A673 (cell line): ENCODE data around the gene COBL. TPM values are rescaled to one million over a fixed set of nuclear protein-coding genes. Genes with fewer than 3 reads are reported as not detected.

Experiments
- BruUV-seq: library from RNA; stranded (reverse); fragments of 400-500 nt; replicated peaks from 2 replicates; lab custom pipeline; 2021; lab: Mats Ljungman, UMichigan
- CTCF ChIA-PET: fragments of 300-600 bp; sonication (Branson Sonifier 250); formaldehyde crosslinking; loops from one replicate; lab custom pipeline; 2022; ENCODE audit warnings: antibody characterized with exemption; lab: Charles Lee
- POLR2A ChIA-PET: fragments of 300-600 bp; sonication (Branson Sonifier 250); formaldehyde crosslinking; loops from one replicate; lab custom pipeline; 2022; ENCODE audit warnings: antibody characterized with exemption; ENCODE audit not compliant: low non-redundant PET; lab: Charles Lee
- DNase-seq: peaks from one replicate; pipeline ENCODE4 v3.0.0-alpha.2; 2015; ENCODE audit warnings: low spot score
- H3K27ac ChIP-seq: fragments of 200-600 bp; sonication (generic); 2 replicates; pipeline ENCODE4 v1.5.1; 2016; ENCODE audit warnings: mixed run types, low read depth, mild to moderate bottlenecking, mixed read lengths, antibody characterized with exemption, low read length; ENCODE audit not compliant: poor library complexity, severe bottlenecking
- H3K27me3 ChIP-seq: fragments of 200-600 bp; sonication (generic); replicated peaks from 2 replicates; pipeline ENCODE4 v1.6.1; 2017; ENCODE audit warnings: mixed run types, low read depth, mild to moderate bottlenecking, mixed read lengths, antibody characterized with exemption, low read length; ENCODE audit not compliant: insufficient read depth, poor library complexity
- H3K36me3 ChIP-seq: fragments of 200-600 bp; sonication (generic); 2 replicates; pipeline ENCODE4 v1.6.1; 2016; ENCODE audit warnings: mixed run types, mild to moderate bottlenecking, mixed read lengths, antibody characterized with exemption, low read length; ENCODE audit not compliant: insufficient read depth, poor library complexity, severe bottlenecking
- H3K4me1 ChIP-seq: fragments of 200-600 bp; sonication (generic); 2 replicates; pipeline ENCODE4 v1.6.1; 2017; ENCODE audit warnings: mixed run types, mild to moderate bottlenecking, mixed read lengths, antibody characterized with exemption, low read length; ENCODE audit not compliant: insufficient read depth, poor library complexity, severe bottlenecking
- H3K4me3 ChIP-seq: fragments of 200-600 bp; sonication (generic); 2 replicates; pipeline ENCODE4 v1.5.1; 2016; ENCODE audit warnings: low read depth, mixed run types, mild to moderate bottlenecking, mixed read lengths, low read length; ENCODE audit not compliant: poor library complexity, severe bottlenecking
- H3K9me3 ChIP-seq: fragments of 200-600 bp; sonication (generic); 2 replicates; pipeline ENCODE4 v1.6.1; 2016; ENCODE audit warnings: mixed run types, low read depth, mild to moderate bottlenecking, mixed read lengths, antibody characterized with exemption, low read length; ENCODE audit not compliant: poor library complexity, severe bottlenecking
- EZH2 ChIP-seq: fragments of 200-600 bp; sonication (generic); IDR thresholded peaks from 2 replicates; pipeline ENCODE4 v1.6.1; 2017; ENCODE audit warnings: borderline replicate concordance, low read depth, mild to moderate bottlenecking, mixed read lengths, antibody characterized with exemption, low read length; ENCODE audit not compliant: poor library complexity, severe bottlenecking
- intact Hi-C: fragments of 100-400 bp; cut with micrococcal nuclease; formaldehyde crosslinking; loops from one replicate; pipeline ENCODE4 v1.10.0; 2022; ENCODE audit not compliant: unreplicated experiment
- total RNA-seq: library from RNA; stranded (reverse); gene quantifications from 2 replicates; pipeline ENCODE4 v1.2.3, GENCODE V29; 2021
- TF ChIP-seq, protein P1 (sequence below): fragments of 300-800, 200-600 bp; sonication (generic); conservative IDR thresholded peaks from 2 replicates; pipeline ENCODE4 v1.5.1; 2017; ENCODE audit warnings: low read depth, mild to moderate bottlenecking, antibody characterized with exemption, low read length, moderate library complexity, mixed read lengths

The COBL gene
- total RNA-seq, 1 experiment from 2014 or later: not detected

DNA sequence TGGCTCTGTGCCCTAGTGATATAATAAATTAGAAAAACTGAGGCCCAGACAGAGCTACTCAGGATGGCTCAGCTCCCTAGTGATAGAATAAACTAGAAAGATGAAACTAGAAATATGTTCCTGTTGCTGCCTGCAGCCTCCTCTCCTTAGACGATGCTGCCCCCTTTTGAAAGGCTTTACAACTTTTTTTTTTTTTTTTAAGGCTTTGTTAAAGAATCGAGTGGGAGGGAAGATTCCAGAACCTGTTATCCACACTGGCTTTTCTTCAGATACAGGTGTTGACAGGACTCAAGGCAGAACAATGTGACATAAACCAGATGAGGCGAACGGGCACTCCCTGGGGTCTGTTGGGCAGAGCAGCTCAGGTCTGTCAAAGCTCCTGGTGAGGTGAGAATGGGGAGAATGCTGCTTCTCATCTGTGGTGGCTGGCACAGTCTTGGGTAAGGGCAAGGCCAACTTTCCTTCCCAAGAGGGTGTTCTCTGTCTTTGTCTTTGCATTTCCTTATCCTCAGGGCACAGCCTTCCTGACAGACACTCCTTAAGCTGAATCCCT lies 175.1 kb downstream of the COBL start:
- H3K4me1 ChIP-seq: no peaks in the 10 kb centered on the region
- intact Hi-C loops: no loop called here
- no TSS peak for BruUV-seq
- DNase-seq: no peak
- no peaks in the 10 kb centered on the region for H3K36me3 ChIP-seq
- no peak overlapping the region for H3K27ac ChIP-seq
- no peaks in the 10 kb centered on the region for H3K9me3 ChIP-seq
- ChIA-PET POLR2A (no interaction called here), CTCF (interaction anchor here (0.7 kb wide), 1 partner anchor 914 kb away, joined by 6 read pairs; no protein-coding TSS in a partner anchor)
- no peak overlapping the region for H3K4me3 ChIP-seq
- no peaks in the 10 kb centered on the region for H3K27me3 ChIP-seq
- TF ChIP-seq, protein P1, sequence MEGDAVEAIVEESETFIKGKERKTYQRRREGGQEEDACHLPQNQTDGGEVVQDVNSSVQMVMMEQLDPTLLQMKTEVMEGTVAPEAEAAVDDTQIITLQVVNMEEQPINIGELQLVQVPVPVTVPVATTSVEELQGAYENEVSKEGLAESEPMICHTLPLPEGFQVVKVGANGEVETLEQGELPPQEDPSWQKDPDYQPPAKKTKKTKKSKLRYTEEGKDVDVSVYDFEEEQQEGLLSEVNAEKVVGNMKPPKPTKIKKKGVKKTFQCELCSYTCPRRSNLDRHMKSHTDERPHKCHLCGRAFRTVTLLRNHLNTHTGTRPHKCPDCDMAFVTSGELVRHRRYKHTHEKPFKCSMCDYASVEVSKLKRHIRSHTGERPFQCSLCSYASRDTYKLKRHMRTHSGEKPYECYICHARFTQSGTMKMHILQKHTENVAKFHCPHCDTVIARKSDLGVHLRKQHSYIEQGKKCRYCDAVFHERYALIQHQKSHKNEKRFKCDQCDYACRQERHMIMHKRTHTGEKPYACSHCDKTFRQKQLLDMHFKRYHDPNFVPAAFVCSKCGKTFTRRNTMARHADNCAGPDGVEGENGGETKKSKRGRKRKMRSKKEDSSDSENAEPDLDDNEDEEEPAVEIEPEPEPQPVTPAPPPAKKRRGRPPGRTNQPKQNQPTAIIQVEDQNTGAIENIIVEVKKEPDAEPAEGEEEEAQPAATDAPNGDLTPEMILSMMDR: no peak
- TF ChIP-seq EZH2: no peak

DNA sequence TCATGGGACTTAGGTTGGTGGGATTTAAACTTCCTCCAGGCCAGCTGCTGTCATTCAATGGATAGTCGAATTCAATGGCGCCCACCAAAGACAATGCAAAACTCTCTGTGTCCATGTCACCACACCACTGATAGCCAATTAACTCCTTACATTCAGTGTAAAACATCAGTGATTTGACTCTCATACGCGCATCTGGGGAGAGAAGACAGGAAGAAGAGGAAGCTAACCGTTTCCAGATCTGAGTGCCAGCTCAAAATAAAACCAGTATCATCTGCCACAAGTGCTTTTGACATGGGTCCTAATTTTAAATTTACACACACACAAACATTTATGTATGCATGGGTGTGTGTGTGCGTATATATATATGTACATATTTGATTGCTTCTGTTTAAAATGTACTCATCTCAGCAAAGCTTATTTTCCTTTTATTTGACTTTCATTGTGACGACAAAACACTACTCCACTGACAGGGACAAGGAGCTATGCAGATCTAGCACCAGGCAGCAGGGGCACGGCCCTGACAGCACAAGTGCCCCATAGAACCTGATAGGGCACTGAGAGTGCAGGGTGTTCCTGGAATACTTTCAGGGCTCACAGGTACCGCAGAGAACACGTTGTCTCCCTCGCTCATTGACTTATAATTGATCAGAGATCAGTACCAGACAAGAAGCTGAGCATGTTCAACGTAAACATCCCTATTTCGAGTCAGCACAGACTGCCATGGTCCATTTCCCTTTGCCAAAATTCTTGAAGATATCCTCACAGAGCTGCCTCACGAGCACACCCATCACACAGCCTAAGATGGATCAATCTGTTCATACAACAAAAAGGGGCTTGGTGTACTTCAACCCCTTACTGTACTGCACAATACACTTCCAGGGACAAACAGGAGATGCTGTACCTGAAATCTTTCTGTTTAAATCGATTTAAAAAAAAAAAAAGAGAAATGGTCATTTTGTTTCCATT lies 176.1 kb downstream of the COBL start:
- Histone ChIP-seq H3K4me1 (no peaks in the 10 kb centered on the region), H3K4me3 (no peak overlapping the region), H3K27ac (no peak overlapping the region), H3K27me3 (no peaks in the 10 kb centered on the region), H3K36me3 (no peaks in the 10 kb centered on the region), H3K9me3 (no peaks in the 10 kb centered on the region)
- BruUV-seq: no TSS peak
- ChIA-PET POLR2A (no interaction called here), CTCF (interaction anchor here (0.7 kb wide), 1 partner anchor 913 kb away, joined by 6 read pairs; no protein-coding TSS in a partner anchor)
- intact Hi-C loops: no loop called here
- TF ChIP-seq, protein P1: no peak
- no peak for TF ChIP-seq EZH2
- no peak for DNase-seq

DNA sequence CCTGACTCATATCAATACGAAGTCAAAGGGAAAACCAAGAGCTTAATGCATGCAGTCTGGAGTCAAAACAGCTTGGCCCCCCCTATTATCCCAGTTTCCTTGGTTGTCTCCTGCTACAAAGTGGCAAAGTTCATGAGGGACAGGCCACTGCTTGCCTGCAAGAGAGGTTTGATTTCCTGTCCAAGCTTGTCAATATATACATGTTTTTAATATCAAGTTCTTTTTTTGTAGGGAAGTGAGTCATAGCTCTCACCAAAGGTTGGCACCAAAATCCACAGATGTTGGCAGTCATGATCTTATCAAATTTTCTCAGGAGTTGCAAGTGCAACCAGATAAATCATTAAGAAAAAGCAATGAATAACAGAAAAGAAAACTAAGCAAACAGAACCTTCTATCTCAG lies 176.8 kb downstream of the COBL start:
- ChIA-PET POLR2A (no interaction called here), CTCF (no interaction called here)
- H3K36me3 ChIP-seq: no peaks in the 10 kb centered on the region
- no peaks in the 10 kb centered on the region for H3K27me3 ChIP-seq
- no peaks in the 10 kb centered on the region for H3K4me1 ChIP-seq
- H3K27ac ChIP-seq: no peak overlapping the region
- no peak for DNase-seq
- no peak for TF ChIP-seq EZH2
- TF ChIP-seq, protein P1: no peak
- no peaks in the 10 kb centered on the region for H3K9me3 ChIP-seq
- intact Hi-C loops: no loop called here
- no peak overlapping the region for H3K4me3 ChIP-seq
- BruUV-seq: no TSS peak
